Lung (tissue), 12 donors: ENCODE results near the gene PTPRN2. TPM values are rescaled to one million over a fixed set of nuclear protein-coding genes. Genes with fewer than 3 reads are reported as not detected.
A peak's percentile ranks its signal among the peaks of the same experiment; 100 is the strongest.

ENCODE experiments used
- ATAC-seq: fragments of 200-7000 bp; cut with Tn5 transposase; one replicate; pipeline ENCODE4 v1.9.1; 2020; ENCODE audit warnings: moderate number of reproducible peaks; ENCODE audit not compliant: insufficient read depth, low FRiP score
- DNase-seq, 3 donors: peaks; one replicate each; pipeline ENCODE4 v3.0.0-alpha.2; 2013 to 2017
- H3K27ac ChIP-seq, 2 donors: one replicate each; pipeline ENCODE4 v1.5.1; 2013; ENCODE audit warnings: mild to moderate bottlenecking in 2 of 2, moderate library complexity in 2 of 2, control low read depth in 1 of 2, inconsistent platforms in 1 of 2, low read depth in 1 of 2, low read length in 1 of 2
- H3K27me3 ChIP-seq, 3 donors: one replicate each; pipeline ENCODE4 v1.5.1; 2013; ENCODE audit warnings: low read length in 2 of 3; ENCODE audit not compliant: control insufficient read depth in 3 of 3, insufficient read depth in 3 of 3
- H3K36me3 ChIP-seq, 4 donors: one replicate each; pipeline ENCODE4 v1.5.1; 2013; ENCODE audit warnings: low read length in 4 of 4, mild to moderate bottlenecking in 1 of 4, moderate library complexity in 1 of 4; ENCODE audit not compliant: control insufficient read depth in 4 of 4, insufficient read depth in 4 of 4
- H3K4me1 ChIP-seq, 5 donors: one replicate each; pipeline ENCODE4 v1.5.1; 2013; ENCODE audit warnings: low read length in 5 of 5, mild to moderate bottlenecking in 2 of 5, moderate library complexity in 1 of 5; ENCODE audit not compliant: control insufficient read depth in 5 of 5, insufficient read depth in 5 of 5
- H3K4me3 ChIP-seq: one replicate; pipeline ENCODE4 v1.5.1; 2013; ENCODE audit warnings: mild to moderate bottlenecking, control low read depth, moderate library complexity
- H3K9ac ChIP-seq, 2 donors: one replicate each; pipeline ENCODE4 v1.5.1; 2013; ENCODE audit warnings: low read length in 2 of 2, control low read depth in 1 of 2; ENCODE audit not compliant: insufficient read depth in 1 of 2
- H3K9me3 ChIP-seq, 4 donors: one replicate each; pipeline ENCODE4 v1.5.1; 2013; ENCODE audit warnings: low read length in 3 of 4, mild to moderate bottlenecking in 1 of 4, moderate library complexity in 1 of 4; ENCODE audit not compliant: control insufficient read depth in 4 of 4, insufficient read depth in 3 of 4
- WGBS, 2 donors: extraction: QIAGEN DNeasy Blood & Tissue Kit; methylation state at CpG; one replicate each; pipeline ENCODE4 v1.1.7; 2013; 5-methylcytosine and 5-hydroxymethylcytosine counted together
- polyA plus RNA-seq, 2 donors: library from polyadenylated mRNA; stranded (reverse); fragments of 200-250 nt; gene quantifications; one replicate each; pipeline ENCODE4 v1.2.1, GENCODE V29; 2013
- total RNA-seq, 2 donors: library from RNA; depleted of rRNA in 1 of 2; stranded (reverse); fragments of >200 nt in 1 of 2; gene quantifications; one replicate each; pipeline ENCODE4 v1.2.1, GENCODE V29; 2014 to 2021
- TF ChIP-seq, protein P1 (sequence below): IDR thresholded peaks from 2 replicates; pipeline ENCODE4 v1.5.1; 2012; ENCODE audit warnings: mild to moderate bottlenecking; ENCODE audit errors: control extremely low read depth, extremely low read depth
- donor health status: control.
- donor health status: control.
- donor health status: Bipolar disorder and iron deficiency.
- donor health status: healthy.
- donor health status: DM: yes; HTN: yes; CAD: no.

PTPRN2 gene
- total and polyA plus RNA-seq, 4 donors, result 2.1 to 7.4 (median 4.4) TPM

DNA sequence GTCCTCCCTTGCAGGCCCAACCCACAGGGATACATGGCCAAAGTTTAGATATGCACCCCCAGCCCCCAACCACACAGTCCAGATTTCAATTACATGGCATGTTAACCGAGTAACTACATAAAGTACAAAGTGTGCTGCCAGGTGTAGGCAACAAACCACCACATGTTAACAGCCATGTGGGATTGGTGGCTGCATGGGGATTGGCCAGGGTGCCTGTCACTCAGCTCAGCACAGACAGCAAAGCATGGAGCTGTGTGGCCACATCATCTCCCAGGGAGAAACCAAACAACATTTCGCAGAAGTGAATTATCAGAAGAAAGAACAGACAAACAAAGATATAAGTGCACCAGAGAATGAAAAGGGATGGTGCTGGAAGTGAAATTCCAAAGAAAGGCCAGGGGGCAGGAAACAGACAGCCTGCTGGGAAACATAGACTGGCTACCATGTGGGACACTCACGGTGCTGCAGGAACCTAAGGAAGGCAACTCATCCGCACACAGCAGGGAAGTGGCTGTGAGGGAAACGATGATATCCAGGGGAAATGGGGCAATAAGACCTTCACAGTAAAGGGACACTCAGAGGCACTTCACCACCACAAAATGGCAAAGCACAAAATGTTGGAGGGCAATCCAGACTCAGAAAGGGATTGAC, 171.2 kb downstream of the PTPRN2 start:
- ATAC-seq, result no peak
- peak in 1 of 3 donors; percentile 20 for DNase-seq

GRCh38 chr7:158415316-158415715, 172.3 kb downstream of the PTPRN2 start:
- H3K36me3 ChIP-seq, result no peaks in the 10 kb centered on the region
- TF ChIP-seq, protein P1, sequence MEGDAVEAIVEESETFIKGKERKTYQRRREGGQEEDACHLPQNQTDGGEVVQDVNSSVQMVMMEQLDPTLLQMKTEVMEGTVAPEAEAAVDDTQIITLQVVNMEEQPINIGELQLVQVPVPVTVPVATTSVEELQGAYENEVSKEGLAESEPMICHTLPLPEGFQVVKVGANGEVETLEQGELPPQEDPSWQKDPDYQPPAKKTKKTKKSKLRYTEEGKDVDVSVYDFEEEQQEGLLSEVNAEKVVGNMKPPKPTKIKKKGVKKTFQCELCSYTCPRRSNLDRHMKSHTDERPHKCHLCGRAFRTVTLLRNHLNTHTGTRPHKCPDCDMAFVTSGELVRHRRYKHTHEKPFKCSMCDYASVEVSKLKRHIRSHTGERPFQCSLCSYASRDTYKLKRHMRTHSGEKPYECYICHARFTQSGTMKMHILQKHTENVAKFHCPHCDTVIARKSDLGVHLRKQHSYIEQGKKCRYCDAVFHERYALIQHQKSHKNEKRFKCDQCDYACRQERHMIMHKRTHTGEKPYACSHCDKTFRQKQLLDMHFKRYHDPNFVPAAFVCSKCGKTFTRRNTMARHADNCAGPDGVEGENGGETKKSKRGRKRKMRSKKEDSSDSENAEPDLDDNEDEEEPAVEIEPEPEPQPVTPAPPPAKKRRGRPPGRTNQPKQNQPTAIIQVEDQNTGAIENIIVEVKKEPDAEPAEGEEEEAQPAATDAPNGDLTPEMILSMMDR, result no peak
- no peak overlapping the region for H3K9ac ChIP-seq
- no peaks in the 10 kb centered on the region for H3K27me3 ChIP-seq
- ATAC-seq (no peak), DNase-seq (no peak)
- peaks cover 0 to 10% (median 4%) of the 10 kb centered on the region in 4 donors for H3K9me3 ChIP-seq
- H3K4me1 ChIP-seq, result peaks cover 0 to 5% (median 0%) of the 10 kb centered on the region in 5 donors
- H3K4me3 ChIP-seq, result no peak overlapping the region
- no peak overlapping the region for H3K27ac ChIP-seq
- WGBS, 2 donors, result 97% methylated on average over 6 of the region's 6 CpGs

More for the DNA sequence above, 171.2 kb downstream of the PTPRN2 start:
- H3K4me1 ChIP-seq, result peaks cover 0 to 11% (median 2%) of the 10 kb centered on the region in 5 donors
- WGBS, 2 donors, result 71 to 74% methylated on average over 5 of the region's 5 CpGs
- H3K9ac ChIP-seq, result no peak overlapping the region
- no peaks in the 10 kb centered on the region for H3K27me3 ChIP-seq
- H3K36me3 ChIP-seq, result no peaks in the 10 kb centered on the region
- peaks cover 0 to 10% (median 4%) of the 10 kb centered on the region in 4 donors for H3K9me3 ChIP-seq
- no peak overlapping the region for H3K27ac ChIP-seq
- no peak overlapping the region for H3K4me3 ChIP-seq
- TF ChIP-seq, protein P1, result no peak

DNA sequence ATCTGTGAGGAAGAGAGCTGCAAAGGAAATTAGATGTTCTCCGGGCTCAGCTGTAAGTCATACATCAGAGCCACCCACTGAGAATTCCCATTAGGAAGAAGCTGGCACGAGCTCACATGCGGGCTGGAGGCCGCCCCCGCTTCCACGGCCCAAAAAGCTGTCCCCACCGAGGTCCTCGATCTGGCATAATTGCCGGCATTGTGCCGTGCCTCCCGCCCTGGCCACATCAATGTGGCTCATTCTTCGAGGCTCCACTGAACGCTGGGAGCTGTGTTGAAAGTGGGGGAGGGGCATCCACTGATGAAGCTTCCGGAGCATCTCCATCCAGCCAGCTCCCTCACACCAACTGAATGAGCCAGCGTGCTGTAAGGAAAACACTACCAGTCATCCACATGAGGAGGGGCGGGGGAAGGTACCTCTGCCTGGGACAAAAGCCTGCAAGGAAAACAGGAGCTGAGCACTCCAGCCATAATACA, 173.1 kb downstream of the PTPRN2 start:
- H3K27ac ChIP-seq, result no peak overlapping the region
- no peak overlapping the region for H3K9ac ChIP-seq
- H3K9me3 ChIP-seq, result peaks cover 0 to 10% (median 4%) of the 10 kb centered on the region in 4 donors
- H3K4me3 ChIP-seq, result no peak overlapping the region
- DNase-seq (peak; percentile 45 to 68 (median 52)), ATAC-seq (no peak)
- H3K4me1 ChIP-seq, result peaks cover 0 to 5% (median 0%) of the 10 kb centered on the region in 5 donors
- TF ChIP-seq, protein P1, result no peak
- no peaks in the 10 kb centered on the region for H3K27me3 ChIP-seq
- 72 to 83% methylated on average over 16 of the region's 16 CpGs for WGBS, 2 donors
- no peaks in the 10 kb centered on the region for H3K36me3 ChIP-seq
